NCI-H128 (cell line): Measurements from ENCODE around the gene NF2.

ENCODE experiments used
- DNase-seq: peaks from one replicate; lab custom pipeline; 2025; ENCODE audit not compliant: unreplicated experiment; lab: John Stamatoyannopoulos, UW

NF2 gene

DNA sequence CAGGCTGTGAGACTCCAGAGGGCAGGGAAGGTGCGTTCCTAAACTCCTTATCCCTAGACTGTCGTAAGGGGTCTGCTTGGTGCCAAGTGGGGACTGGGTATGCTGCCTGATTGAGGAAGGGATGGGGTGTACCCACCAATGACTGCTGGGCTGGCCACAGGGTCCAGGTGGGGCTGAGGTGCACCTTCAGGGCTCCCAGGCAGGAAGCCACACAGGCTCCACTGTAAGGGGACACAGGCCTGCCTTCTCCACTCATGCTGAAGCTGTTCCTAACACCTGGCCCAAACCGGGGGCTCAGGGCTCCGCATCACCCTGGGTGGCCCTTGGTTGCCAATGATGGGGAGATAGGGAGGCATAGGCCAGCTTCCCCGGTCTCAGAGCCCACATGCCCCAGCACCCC lies 136.8 kb downstream of the NF2 start:
- no peak for DNase-seq

DNA sequence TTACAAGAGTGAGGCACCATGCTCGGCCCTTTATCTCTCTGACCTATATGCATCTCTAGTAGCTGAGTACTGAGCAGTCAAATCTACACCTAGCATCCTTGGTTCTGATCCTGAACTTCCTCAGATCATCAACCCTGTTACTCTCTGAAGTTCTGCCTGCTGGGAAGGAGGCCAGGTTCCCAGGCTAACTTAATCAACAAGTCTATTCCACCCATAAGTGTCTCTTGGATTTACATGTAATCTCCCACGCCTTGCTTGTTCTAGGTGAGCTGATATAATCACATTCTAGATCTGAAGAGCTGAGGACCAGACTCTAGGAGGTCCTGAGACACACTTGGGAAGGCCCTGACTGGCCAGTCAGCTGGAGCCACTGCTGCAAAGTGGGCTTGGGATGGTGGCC lies 138.5 kb downstream of the NF2 start:
- no peak for DNase-seq

DNA sequence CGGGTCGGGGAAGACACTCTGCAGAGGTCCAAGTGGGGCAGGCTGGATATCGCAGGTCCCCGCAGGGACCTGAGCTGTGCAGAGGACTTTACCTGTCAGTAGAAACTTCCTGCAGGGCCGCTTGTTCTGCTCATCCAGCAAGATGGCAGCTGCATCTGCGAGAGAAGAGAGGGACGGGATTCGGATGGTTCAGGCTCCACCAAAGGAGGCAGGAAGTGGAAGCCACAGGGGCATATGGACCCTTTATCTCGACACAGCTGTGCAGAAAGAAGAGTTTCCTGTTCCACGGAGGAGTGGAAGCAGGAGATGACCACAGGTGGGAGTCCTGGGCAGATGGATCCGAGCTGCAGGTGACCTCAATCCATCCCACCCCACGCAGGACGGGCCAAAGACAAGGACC lies 138.9 kb downstream of the NF2 start:
- no peak for DNase-seq

DNA sequence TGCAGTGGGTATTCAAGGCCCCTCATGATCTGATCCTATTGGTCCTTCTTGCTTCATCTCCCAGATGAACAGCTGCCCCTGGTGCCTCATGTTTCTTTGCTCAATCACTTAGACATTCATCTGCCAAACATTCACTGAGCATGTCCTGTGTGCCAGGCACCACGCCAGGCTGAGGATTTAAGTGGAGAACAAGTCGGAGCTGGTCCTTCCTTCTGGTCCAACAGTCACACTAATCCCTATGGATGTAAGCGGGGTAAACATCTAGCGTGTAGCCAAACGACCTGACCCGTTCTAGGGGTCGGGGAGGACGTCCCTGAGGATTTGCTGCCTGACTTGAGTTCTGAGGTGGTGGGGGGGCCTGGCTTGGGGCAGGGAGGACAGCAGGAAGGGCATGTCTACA lies 141.5 kb downstream of the NF2 start:
- no peak for DNase-seq

DNA sequence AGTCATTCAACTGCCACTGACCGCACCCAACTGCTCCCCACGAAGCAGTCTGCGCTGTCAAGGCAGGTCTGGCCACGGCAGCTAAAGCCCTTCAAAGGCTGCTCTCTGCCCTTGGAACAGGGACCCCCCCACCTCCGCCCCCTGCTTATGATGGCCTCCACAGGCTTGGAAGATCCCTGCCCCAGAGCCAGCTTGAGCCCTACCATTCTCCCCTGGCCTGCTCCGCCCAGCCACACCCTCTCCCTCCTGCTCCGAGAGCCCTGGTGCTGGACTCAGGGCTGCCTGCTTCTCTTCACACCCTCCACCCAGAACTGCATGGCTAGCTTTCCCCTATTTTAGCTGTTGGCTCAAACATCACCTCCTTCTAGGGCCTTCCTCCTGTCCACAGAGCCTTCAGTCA lies 144.4 kb downstream of the NF2 start:
- no peak for DNase-seq
